AG08395 (cell line): ENCODE data around the gene VPS33A.
"Not testable (repeated sequence)": the region's sequence is repeated elsewhere in the genome, so short reads cannot be mapped to it uniquely, and the experiment has no call there.

Experiments
- DNase-seq: peaks from one replicate; pipeline ENCODE4 v3.0.0; 2012; ENCODE audit warnings: mixed read lengths, low spot score

The VPS33A gene

DNA sequence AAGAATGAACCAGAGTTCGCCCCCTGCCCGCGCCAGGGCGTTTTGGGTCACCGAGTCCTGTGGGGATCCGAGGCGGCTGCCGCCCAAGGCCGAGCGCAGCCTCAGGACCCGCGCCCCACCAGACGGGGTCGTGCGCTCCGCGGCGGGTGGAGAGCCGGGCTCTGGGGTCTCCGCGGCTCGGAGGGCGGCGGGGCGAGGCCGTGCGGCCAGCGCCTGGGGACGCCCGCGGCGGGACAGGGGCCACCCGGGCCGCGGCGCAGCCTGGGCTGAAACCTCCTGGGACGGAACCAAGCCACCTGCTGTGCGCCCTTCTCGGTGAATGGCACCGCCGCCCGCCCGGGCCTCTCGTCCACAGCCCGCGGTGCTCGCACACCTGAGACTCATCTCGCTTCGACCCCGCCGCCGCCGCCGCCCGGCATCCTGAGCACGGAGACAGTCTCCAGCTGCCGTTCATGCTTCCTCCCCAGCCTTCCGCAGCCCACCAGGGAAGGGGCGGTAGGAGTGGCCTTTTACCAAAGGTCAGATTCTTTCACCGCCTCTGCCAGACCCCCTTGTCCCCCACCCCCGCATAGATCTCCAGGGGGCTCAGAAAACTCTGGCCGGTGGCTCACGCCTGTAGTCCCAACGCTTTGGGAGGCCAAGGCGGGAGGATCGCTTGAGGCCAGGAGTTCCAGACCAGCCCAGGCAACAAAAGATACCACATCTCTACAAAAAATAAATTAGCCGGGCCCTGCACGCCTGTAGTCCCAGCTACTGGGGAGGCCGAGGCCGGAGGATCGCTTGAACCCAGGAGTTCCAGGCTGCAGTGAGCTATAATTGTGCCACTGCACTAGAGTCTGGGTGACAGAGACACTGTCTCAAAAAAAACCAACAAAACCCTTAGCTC, 61.9 kb downstream of the VPS33A start:
- no peak for DNase-seq

DNA sequence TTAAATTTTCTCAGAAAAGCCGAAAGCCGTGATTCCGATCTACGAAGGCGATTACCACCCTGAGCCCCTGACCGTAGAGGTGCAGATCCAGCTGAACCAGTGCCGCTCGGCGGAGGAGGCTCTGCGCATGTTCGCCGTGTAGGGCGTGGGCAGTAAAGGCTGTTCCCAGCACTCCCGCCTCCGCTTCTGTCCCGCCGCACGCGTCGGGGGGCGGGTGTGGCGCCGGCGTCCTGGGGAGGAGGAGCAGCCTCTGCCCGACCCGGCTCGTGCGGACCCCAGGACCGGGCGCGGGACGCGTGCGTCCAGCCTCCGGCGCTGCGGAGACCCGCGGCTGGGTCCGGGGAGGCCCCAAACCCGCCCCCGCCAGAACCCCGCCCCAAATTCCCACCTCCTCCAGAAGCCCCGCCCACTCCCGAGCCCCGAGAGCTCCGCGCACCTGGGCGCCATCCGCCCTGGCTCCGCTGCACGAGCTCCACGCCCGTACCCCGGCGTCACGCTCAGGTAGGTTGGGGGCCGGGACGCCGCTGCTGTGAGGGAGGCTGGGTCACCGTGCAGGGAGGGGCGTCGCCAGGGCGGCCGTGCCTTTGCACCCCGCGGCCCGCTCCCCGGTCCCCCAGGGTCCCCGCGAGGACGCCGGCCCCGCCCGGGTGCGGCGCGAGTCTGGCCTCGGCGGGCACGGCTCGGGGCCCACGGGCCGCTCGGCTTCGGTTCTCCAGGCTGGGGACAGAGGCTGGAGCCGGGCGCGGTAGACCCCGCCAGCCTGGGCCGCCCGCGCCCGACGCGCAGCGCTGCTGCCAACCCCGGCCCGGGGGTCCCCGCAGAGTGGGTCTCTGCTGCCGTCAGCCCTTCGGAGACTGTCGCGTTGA, 62.8 kb downstream of the VPS33A start, which contains the start of gene B3GNT4:
TSS of gene B3GNT4 (plus strand) at position 409 of the 866 bp plus-strand sequence. CDS start 910 bp downstream, outside the sequence.
- peak; percentile 74 for DNase-seq

DNA sequence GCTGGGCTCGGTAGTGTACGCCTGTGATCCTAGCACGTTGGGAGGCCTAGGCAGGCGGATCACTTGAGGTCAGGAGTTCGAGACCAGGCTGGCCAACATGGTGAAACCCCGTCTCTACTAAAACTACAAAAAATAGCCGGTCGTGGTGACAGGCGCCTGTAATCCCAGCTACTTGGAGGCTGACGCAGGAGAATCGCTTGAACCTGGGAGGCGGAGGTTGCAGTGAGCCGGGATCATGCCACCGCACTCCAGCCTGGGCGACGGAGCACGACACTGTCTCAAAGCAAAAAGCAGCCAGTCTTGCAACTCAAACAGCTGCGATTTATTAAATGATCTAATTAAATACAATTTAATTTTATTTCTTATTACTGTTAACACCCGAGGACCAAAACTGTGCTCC, 63.5 kb downstream of the VPS33A start:
- DNase-seq = not testable (repeated sequence)

DNA sequence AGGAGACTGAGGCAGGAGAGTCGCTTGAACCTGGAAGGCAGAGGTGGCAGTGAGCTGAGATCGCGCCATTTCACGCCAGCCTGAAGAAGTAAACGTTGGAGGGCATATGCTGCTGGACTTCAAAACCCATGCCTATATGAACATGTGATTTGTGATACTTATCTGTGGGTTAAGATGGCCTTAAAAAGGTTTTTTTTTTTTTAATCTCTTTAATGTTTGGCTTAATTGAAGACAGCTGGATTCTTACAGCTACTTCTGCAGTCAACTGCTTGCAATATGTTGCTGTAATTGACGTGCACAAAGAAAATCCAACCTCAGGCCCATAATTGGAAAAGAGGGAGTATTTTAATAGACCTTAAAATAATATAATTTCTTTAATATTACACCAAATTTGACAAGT, 64.3 kb downstream of the VPS33A start:
- DNase-seq = no peak

DNA sequence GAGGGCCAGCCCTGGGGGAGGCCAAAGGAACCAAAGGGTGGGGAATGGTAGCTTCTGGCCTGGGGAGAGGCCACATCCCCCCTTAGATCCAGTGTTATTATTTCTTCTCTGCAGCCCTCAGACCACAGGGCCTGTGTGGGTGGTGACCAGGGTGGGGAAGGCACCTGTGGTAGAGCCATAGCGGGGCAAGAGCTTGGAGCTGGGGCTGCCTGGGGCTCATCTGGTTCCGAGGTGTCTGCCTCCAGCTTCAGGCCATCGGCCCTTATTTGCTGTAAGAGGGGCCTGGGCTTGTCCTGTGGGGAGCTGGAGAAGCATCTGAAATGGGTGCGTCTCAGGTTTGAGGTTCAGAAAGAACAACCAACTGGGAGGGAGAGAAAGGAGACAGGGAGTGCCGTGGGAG, 64.9 kb downstream of the VPS33A start:
- DNase-seq = no peak

DNA sequence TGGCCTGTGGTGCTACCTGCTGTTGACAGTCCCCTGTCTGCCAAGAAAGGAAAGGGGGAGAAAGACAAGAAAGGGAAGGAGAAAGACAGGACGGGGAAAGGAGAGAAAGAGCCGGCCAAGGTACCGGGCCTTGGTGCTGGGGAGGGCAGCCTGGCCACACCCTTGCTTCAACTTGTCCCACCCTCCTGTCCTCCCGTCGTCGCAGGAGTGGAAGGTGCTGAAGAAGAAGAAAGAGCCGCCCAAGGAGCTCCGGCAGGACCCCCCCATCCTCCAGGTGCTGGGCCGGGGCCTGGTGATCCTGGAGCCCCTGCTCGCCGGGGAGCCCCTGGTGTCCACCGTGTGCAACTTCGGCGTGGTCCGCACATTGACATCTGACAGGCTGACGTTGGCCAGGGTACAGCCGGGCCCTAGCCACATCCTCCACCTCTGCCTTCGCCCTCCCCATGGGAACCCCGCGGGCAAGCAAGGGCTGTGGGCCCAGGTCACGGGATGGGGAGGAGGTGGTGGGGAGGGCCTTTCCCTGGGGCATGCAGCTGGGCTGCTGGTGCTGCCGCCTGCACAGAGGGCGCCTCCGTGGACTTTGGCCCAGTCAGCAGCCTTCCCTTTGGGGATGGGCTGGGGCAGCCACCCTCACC, 65.6 kb downstream of the VPS33A start:
- no peak for DNase-seq

DNA sequence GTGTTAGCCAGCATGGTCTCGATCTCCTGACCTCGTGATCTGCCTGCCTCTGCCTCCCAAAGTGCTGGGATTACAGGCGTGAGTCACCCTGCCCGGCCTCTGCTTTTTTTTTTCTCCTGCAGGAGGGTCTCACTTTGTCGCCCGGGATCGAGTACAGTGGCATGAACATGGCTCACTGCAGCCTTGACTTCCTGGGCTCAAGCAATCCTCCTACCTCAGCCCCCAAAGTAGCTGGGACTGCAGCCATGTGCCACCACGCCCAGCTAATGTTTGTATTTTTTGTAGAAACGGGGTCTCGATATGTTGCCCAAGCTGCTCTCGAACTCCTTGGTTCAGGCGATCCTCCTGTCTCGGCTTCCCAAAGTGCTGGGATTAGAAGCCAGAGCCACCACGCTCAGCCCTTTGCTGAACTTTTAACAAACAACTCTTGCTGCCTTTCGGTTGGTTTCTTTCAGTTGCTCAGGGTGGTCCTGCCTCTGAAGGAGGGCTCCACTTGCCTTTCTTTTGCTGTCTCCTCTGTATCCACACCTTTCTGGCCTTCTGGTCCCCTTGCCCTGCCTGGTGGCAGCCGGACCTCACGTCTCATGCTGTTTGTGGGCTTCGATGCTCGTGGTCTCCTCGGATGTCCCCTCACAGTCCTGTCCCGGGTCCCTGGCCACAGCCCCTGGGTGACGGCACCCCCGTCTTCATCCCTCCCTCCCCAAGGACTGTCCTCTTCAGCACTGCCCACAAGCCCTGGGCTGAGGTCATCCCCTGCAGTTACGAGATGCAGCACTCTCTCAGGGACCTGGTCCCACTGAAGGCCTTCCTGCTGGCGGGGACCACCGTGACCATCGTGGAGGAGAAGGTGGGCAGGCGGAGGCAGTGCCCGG, 66.6 kb downstream of the VPS33A start:
- DNase-seq = no peak

DNA sequence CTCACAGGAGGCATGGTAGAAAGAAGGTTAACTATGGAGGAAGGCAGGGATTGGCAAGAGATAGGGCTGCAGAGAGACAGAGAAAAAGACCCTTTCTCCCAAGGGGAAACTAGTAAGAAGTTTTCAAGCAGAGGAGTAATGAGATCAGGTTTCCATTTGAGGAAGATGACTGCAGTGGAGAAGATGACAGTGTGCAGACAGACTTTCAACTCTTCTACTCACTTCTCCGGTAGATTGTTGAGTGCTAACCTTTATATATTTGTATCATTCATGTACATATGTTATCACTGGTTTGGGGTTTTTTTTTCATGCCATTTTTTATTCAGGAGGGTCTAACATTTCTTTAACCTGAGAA, 68.7 kb downstream of the VPS33A start:
- no peak for DNase-seq

DNA sequence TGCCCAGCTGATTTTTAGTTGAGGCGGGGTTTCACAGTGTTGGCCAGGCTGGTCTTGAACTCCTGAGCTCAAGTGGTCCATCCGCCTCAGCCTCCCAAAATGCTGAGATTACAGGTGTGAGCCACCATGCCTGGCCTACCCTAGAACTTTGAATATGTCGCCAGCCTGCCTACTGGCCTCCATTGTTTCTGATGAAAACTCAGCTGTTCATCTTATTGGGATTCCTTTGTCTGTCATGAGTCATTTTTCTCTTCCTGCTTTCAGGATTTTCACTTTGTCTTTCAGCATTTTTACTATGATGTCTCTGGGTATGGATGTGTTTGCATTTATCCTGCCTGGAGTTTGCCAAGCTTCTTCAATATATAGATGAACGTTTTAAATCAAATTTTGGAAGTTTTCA, 70.9 kb downstream of the VPS33A start:
- DNase-seq = no peak

DNA sequence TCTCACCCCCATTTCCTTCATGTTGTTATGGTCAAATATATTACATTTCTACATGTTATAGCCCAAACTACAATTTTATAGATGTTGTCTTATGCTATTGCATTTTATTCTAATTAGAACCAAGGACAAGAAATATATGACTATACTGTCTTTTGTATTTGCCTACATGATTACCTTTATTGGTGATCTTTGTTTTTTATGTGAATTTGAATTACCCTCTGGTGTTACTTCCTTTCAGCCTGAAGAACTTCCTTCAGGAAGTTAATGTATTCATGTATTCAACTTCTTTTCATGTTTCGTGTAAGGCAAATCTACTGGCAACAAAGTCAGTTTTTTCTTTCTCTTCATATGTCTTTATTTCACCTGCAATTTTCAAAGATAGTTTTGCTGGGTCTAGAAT, 71.5 kb downstream of the VPS33A start:
- no peak for DNase-seq

DNA sequence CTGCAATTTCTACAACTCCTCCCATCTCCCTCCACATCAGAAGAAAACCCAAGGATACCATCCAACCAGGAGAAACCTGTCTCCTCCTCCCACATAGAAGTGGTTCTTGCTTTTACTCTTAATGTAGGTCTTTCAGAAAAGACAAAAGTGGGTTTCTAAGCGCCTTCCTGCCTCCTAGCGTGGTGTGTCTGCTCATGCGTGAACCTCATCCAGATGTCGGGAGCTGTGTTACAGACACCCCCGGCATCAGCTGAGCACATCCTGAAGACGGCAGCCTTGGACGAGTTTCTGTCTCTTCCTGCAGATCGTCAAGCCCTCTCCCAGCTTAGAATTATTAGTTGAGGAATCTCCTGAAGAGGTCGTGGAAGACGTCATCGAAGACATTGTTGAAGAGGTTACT, 73.9 kb downstream of the VPS33A start:
- DNase-seq = no peak

DNA sequence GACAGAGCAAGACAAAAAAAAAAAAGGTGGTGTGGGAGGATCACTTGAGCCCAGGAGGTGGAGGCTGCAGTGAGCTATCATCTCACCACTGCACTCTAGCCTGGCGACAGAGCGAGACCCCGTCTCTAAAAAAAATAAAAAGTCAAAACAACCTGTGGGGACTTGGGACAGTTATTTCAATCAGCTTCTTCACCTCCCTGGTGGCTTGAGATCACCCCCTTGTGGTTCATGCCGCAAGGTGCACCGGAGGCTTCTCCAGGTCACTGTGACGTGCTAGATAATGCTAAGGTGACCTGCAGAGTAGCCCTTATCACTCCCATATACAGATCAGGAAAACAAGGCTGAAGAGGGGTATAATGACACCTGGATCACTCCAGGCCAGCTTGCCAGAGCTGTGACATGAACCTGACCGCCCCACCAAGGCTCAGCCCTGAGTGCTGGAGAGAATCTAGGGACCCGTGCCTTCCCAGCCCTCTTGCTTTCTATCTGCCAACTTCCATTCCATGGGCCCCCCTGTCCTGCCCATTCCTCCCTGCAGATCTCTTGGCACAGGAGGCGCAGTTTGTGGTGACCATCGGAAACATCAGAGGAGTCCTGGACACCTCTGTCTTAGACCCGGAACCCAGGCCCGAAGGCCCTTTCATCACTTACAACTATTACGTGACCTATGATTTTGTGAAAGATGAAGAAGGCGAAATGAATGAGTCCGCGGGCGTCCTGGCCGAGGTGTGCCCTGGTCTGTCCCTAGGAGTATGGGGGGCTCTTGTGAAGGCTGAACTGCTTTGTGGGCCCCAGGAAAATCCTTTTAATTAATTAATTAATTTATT, 75.2 kb downstream of the VPS33A start:
- DNase-seq = peak; percentile 78

DNA sequence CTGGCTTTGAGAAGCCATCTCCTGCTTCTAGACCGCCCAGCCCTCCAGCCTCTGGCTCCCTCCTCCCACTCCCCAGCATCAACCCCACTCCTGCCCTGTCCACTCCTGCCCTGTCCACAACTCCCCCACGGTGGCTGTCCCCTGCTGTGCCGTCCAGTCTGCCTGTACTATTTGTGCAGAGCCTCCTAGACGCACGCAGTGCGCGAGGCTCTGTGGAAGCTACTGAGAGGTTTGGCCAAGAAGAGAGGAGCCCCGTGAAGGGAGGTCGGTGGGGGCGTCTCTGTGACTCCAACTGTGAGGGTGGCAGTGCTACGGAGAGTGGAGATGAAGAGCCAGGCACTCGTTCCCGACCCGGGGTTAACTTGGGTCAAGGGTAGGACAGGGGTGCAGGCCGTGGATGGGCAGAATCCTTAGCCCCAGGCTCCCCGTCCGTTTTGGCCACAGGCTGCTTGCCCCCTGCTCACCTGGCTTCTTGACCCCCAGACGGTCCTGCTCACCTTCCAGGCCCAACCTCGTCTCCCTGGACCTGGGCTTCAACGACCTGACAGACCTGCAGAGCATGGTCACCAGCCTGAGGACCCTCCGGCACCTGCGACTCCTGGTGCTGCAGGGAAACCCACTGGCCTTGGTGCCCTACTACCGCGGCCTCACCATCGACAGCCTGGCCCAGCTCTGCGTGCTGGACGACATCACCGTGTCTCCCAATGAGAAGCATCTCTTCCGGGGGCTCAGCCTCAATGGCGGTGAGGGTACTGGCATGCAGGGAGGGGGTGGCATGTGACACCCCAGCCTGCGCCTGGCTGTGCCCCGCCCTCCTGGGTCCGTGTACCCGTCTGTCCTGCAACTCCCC, 76.4 kb downstream of the VPS33A start:
- DNase-seq = no peak

DNA sequence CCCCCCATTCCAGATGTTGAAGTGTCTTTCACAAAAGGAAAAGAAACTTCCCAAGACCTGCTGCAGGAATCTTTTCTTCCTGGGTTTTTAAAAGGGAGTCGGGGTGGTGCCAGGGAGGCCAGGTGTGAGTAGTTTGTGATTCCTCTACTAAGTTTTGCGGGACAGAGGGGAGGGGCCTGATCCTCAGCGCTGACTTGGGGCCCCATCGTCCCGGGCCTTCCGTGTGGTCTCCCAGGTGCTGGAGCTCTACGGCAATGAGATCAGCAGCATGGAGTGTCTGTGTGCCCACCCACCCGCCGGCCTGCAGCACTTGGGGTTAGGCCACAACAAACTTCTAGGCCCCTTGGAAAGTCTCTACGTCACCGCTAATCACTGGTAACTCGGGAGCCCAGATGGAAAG, 78.8 kb downstream of the VPS33A start:
- no peak for DNase-seq

DNA sequence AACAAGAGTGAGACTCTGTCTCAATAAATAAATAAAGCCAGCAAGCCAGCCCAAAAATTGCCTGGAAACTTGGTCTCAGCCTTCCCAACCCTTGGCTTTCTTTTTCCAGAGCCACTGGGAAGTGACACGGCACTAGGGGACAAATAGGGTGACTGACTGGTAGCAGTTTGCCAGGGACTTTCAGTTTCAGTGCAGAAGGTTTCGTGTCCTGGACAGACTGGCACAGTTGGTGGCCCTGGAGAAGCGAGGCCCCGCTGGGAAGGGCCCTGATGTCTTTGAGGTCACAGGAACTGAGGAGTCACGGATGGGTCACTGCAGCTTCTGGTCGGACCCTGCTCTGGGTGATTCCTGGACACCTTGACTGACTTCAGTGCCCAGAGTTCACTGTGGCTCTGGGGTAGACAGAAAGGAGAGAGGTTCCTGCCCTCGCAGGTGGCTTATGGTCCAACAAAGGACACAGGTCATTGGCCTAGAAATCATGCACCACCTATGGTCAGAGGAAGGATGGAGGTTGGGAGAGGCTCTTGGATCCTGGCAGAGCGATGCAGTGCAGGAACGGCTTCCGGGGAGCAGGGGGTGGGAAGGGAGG, 80.7 kb downstream of the VPS33A start:
- DNase-seq = no peak

DNA sequence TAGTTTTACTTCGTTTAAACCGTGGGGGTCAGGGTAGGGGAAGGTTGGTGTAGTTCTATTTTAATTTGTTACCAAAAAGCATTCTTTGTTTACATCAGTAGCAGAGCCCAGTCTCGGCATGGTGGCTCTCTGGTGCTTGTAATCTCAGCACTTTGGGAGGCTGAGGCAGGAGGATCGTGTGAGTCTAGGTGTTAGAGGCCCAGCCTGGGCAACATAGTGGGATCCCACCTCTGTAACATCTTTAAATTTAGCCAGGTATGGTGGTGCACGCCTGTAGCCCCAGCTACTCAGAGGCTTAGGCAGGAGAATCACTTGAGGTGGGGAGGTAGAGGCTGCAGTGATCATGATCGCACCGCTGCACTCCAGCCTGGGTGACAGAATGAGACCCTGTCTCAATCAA, 81.2 kb downstream of the VPS33A start:
- DNase-seq = no peak

DNA sequence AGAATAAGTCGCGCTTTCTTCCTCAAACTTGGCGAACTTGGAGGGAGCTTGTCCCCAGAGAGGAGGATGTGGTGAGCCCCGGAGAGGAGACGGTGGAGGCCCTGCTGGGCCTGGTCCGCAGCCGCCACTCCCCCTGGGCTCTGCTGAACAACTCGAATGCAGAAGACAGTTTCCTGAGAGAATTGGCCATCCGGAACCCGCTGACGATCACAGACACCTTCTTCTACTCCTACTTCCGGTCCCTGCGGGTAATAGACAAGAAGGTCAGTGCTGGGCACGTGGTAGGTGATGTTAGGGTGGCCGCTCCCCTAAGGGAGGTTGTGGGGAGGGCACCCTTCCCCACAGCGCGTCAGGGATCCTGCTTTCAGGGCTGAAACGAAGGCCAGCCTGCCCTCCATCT, 81.8 kb downstream of the VPS33A start:
- no peak for DNase-seq

DNA sequence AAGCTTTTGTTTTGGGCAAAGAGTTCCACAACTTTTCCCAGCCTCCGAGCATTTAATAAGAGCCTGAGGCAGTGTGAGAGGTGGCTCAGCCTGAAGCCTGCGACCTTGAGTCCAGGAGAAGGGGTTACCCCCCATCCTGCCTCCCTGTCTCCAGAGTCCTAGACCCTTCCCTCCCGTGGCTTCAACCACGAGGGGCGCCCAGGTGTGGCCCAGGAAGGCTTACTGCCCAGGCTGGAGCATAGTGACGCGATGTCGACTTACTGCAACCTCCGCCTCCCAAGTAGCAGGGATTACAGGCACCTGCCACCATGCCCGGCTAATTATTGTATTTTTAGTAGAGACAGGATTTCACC, 82.7 kb downstream of the VPS33A start:
- DNase-seq = no peak

DNA sequence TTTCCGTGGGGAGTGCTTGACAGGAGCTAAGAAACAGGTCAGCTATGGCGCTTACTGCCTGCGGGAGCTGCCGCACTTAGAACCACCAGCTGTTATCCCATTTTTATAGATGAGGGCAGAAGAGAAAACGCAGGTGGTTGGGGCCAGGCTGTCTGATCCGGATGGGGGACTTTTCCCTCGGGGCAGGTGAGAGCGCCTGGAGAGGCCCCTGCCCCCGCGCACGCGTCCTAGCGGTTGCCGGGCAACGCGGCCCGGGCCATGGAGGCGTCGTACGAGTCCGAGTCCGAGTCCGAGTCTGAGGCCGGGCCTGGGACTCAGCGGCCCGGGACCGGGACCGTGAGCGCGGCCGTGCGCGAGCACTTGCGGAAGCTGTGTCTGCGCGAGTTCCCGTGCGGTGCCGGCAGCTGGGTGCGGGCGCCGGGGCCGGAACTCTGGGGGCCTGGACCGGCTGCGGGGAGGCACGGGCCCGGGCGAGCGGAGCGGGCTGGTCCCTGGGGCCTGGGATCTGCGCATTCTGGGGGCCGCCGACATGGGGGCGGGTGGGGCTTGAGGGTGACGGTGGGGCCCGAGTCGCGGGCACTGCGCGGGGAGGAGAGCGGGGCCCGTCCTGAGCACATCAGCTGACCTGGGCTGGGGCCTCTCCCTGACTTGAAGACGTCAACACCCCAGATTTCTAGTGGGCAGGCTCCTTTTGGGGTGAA, 83.3 kb downstream of the VPS33A start, which contains the start of gene LRRC43:
TSS of gene LRRC43 (plus strand) at position 237 of the 701 bp plus-strand sequence. CDS start at position 259, 22 bp downstream.
- peak; percentile 51 for DNase-seq
